Inferior parietal cortex (tissue), 1 donor: ENCODE measurements around the gene EPHA6.

ENCODE experiments used
- DNase-seq: peaks from one replicate; pipeline ENCODE4 v3.0.0-alpha.2; 2016; ENCODE audit errors: extremely low spot score

Gene EPHA6

DNA sequence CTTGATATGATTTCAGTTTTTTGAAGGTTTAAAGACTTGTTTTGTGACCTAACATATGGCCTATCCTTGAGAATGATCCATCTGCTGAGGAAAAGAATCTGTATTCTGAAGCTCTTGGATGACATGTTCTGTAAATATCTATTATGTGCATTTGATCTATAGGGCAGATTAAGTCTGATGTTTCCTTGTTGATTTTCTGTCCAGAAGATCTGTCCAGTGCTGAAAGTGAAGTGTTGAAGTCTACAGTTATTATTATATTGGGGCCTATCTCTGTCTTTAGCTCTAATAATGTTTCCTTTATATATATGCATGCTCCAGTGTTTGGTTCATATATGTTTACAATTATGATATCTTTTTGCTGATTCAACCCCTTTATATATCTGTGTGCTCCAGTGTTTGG lies 362.8 kb downstream of the EPHA6 start:
- DNase-seq: no peak

DNA sequence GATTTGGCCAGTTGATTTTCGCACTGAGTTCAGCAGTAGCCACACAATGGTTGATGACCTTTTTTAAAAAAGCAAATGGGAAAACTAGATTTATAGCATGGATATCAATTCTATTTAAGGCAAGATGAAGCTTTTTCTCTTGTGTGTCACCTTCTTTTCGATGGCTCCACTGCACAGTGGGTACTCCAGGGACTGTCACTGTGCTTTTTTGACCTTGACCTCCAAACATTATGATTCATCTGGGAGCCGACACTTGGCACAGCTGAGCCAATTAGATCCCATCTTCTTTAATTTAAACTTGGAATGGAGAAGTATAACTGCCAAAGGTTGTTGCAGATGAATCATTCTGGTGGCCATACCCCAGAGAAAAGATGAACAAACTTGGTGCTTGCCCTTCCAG lies 367.3 kb downstream of the EPHA6 start:
- DNase-seq: no peak

DNA sequence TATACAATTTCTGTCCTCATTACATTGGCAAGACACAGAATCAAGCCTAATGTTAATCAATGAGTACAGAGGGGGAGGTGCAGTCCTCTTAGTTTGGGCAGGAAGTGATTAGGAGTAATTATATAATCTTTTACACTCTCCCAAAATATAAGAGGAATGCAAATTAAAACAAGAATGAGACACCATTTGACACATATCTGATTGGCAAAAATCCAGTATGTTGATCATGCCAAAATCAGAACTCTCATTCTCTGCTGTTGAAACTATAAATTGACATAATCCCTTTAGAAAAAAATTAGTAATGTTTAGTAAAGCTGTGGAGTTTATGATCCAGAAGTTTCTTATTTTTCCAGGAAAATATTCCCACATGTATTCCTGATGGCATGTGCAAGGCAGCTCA lies 373.4 kb downstream of the EPHA6 start:
- no peak for DNase-seq

DNA sequence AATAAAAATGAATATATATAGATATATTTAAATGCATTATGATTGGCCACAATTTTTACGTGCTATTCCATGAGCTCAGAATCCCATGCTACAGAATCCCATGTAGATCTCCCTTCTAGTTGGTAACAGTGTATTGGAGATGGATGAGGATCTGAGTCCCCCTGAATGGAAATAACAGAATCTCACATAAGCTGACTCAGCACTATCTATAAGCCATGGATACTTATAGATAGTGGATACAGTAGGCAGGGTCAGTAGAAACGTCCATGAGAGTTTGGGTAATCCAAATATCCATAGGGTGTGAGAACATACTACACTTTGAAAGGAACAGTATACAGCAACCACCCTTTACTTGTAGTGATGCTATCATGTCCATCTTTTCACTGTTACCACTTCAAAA lies 375.4 kb downstream of the EPHA6 start:
- no peak for DNase-seq

DNA sequence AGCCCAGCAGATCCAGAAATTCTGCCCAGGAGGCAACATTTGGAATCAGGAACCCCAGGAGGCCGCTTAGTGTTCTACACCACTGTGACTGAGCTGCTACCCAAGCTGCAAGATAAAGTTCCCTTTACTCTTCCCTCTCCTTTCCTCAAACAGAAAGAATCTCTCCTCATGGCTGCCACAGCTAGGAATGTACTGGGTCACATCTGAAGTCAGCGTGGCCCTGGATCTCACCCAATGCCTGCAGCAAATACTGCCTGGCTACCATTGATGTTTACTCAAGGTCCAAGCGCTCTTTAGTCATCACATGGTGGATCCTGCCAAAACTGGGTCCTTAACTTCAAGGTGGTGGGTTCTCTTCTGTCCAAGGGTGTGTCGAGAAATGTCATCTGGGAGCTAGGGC lies 382.7 kb downstream of the EPHA6 start:
- no peak for DNase-seq

DNA sequence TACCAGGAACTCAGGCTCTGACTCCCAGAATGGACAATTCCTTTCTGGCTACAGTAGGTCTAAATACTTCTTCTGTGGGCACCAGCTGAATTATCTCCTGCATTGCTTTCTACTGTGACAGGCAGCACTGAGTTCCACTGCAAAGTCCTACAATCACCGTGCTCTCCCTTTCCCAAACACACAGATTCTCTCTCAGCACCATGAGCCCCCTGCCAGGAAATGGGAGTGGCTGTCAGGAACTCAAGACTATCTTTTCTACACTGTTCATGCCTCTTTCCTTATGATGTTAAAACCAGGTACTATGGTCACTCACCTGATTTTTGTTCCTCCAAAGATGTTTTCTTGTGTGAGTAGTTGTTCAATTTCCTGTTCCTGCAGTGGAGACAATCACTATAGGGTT lies 383.4 kb downstream of the EPHA6 start:
- no peak for DNase-seq

DNA sequence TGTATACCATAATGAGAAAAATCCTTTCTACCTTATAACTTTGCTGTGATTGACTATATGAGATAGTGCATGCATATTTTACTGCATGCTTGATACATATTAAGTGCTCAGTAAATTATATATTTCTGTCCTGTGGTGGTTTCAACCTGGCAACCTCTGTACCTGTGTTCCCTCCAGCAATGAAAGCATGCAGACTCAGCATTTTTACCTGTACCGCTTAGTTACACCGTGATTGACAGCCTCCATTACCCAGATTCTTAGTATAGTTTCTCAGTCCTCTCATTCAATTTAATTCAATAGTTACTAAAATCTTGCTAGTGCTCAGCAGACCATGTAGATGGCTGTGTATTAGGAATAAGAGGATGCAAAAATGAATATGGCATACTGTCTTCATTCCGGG lies 386.0 kb downstream of the EPHA6 start:
- DNase-seq: no peak

DNA sequence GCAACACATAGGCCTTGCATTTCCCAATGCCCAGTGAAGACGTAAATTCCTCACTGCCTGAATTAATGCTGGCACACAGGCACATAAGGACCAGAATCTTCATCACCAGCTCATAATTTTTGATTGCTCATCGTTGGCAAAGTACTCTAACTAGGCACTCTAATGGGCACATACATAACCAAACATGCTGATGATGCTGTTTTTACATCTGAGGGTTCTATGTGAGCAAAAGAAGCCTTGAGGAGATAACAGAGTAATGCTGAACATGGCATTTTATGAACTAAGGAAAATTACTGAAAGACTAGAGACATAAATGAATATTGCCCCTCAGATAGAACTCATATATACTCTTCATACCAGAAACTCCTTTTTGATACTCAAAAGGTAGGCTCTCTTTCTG lies 387.4 kb downstream of the EPHA6 start:
- no peak for DNase-seq

DNA sequence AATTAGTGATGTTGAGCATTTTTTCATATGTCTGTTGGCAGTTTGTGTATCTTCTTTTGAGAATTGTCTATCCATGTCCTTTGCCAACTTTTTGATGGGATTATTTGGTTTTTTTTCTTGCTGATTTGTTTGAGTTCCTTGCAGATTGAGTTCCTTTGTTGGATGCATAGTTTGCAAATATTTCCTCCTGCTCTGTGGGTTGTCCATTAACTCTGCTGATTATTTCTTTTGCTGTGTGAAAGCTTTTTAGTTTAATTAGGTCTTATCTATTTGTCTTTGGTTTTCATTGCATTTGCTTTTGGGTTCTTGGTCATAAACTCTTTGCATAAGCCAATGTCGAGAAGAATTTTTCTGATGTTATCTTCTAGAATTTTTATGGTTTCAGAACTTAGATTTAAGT lies 414.6 kb downstream of the EPHA6 start:
- DNase-seq: no peak

DNA sequence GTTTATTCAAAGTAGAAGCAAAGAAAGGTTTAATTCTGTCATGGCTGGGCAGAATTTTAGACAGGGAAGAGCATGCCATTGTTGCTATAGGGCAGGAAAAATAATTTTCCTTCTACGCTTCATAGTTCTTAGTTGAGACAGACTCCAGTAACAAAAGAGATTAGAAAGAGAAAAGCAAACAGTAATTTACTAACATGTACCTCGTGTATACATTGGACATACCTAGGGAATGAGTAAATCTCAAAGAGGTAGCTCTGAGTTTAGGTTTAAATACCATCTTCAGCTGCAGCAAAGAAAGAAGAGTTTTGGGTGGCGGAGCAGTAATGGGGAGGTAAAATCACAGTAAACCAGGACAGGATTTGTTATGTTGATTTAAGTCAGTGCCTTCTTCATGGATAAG lies 416.1 kb downstream of the EPHA6 start:
- DNase-seq: no peak

DNA sequence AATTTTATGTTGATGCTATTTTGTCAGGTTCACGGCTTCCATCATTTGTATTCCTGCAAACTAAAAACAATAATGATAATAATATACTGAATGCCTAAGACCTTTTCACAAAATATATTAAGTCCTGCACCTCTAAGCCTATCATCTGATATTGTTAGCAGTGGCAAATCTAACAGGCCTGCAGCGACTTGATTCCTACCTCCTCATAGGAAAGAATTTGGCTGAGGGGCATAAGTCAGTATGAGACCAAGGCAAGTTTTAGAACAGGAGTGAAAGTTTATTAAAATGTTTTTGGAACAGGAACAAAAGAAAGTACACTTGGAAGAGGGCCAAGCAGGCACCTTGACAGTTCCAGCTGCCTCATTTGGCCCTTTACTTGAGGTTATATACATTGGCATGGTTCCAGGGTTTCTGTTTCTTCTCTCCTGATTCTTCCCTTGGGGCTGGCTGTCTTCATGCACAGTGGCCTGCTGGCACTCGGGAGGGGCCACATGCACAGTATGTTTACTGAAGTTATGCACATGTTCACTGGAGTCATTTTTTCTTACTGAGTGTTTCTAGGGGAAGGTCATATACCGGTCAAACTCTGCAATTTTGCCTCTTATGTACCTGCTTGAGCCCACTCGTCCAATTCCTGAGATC lies 418.1 kb downstream of the EPHA6 start:
- no peak for DNase-seq

DNA sequence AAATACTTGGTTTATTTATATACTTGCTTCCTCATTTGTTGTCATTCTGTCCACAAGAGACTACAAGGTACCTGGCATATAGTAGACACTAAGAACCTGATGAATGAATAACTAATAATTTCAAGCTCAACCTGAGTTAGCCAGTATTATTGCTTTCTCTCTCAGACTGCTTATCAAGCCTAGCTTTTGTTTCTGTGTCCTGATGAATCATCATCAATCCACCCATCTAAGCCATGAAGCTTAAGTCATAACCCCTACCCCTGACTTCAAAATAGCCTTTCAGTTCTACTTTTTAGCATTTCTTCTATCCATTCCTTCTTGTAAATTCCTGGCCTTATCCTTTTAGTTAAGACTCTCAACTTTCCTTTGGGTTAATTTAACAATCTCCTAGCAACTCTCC lies 420.8 kb downstream of the EPHA6 start:
- DNase-seq: no peak

DNA sequence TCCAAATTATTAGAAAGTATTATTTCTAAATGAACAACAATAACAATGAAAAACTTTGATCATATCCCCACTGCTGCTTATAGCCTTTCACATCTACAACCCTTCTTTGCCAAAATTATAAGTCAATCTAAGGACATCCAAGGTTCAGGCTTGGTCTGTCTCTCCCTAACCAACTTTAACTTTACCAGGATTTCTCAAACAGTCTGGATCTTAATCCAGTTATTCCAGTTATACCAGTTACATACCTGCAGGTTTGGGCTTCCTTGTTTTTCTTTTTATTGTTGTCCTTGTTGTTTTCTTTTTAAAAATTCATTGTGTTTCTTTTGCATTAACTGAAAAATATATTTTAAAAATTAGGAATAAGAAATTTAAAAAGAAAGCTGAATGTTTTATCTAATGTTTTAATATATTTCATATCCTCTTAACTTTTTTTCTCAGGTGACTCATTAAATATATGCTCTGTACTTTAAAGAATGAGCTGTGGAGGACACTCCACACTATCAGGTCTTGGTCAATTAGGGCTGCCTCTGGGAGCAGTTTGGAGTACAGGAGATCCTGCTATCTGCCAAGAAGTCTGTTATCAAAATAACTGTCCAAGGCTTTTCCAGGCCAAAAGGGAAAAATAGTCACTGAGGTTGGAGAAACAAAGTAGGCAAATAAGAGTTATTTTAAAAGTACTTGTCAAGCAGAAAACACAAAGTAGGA lies 421.4 kb downstream of the EPHA6 start:
- no peak for DNase-seq

DNA sequence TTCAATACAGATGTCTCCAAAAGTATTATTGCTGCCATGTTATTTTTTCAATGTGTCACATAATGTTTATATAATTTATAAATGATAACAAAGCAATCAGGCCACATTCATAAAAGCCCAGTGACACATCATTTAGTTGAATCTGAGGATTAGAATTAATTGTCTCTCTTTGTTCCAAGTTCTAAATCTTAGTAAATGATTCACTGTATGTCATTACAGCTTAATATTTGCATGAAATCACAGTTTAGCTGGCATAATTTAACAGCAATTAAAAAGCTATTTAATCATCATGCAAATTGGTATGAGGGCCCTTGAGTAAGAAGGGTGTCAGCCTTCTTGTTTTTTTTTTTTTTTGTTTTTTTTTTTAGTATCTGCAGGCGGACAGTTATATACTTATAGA lies 427.0 kb downstream of the EPHA6 start:
- DNase-seq: no peak

DNA sequence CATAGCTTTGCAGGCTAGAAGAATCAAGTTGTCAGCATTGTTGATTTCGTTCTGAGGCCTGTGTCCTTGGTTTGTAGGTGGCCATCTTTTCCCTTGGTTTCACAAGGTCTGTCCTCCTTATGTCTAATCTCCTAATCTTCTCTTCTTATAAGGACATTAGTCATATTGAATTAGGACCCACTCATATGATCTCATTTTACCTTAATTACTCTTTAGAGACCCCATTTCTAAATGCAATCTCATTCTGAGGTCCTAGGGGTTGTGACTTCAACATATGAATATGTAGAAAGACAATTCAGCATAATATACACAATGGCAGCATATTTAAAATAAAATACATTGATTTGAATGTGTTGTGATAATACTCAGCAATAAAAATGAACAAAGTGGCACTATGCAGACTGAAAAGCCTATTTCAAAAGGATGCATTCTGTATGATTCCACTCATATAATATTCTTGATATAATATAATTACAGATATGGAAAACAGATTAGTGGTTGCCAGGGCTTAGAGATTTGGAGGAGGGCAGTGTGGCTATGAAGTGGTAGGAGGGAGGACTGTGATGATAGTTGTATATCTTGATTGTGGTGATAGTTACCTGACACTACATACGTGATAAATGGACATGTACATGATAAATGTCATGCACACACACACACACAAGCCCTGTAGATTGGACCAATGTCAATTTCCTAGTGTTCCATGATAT lies 431.0 kb downstream of the EPHA6 start:
- DNase-seq: no peak

DNA sequence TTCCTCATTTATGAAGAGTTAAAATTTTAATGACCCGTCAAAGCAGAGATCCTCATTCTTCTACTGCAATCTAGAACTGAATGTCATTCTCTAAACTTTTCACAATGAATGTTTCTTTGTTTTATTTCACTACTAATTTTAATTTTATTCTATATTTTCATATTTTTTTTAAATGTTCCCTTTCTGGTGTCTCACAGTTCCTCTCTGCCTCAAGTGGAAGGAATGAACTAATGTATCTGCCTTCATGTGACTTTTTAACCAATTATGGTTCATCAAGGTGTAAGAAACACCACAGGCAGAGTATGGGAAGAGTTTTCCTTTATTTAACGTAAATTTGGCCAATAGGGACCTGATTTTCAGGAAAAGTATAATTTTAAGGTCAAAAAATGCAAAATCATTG lies 441.7 kb downstream of the EPHA6 start:
- no peak for DNase-seq

DNA sequence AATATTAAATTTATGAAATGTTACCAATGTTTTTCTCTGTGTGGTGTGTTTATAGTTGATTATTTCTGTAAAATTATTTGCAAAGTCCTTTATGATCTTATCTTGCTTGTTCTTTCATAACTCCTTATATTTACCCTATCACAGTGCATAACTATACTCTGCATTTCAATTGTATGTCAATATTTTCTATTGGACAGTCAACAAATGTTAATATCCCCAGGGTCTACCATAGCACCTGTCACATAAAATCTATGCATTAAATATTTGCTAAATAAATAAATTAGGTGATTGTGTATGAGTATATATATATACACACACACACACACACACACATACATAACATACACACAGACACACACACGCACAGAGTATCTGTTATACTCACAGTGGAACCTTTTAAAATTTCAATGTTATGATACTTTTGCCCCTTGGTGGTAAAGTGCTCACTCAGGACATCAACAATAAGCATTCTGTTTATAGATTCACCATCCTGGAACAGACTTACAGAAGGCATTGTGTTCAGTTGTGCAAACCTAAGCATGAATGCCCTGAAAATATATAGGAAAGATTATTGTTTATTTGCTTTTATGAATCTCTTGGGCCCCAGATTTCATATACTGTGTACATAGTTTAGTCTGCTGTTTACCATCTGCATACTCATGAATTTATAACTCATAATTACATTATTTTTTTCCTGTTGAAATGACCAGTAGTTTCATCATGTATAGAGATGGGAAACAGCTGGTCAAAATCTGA lies 443.7 kb downstream of the EPHA6 start:
- no peak for DNase-seq

DNA sequence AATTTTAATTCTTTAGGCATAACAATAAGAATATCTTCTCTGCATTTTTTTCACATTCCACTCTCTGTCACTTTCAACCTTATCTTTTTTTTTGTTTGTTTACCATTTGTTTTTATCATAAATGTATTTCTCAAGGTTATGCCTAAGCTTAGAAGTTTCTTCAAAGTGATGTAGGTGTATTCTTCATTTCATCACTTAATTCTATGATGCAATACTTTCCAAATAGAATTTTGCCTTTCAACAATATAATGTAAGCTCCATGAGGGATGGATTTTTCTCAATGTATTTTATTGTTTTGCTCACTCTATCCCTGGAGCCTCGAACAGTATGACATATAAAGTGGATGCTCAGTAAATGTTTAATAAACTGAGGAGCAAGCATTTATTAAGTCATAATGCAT lies 444.9 kb downstream of the EPHA6 start:
- DNase-seq: no peak

DNA sequence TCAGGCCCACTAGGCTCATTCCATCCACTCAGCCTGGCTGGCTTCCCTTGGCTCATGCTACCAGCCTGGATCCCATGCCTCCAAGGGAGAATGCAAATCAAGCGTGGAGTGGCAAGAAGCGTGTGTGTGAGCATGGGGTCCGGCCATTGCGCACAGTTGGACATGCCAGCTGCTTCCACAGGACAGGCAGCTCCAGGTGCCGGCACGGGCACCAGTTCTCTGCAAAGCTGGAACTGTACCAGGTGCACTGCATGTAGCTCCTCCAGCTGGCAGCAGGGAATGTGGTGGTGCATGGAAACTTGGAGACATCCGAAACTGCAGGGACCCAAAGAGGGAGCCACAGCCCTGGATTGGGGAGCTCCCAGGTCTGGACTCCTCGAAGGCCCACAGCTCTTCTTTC lies 449.8 kb downstream of the EPHA6 start:
- no peak for DNase-seq

DNA sequence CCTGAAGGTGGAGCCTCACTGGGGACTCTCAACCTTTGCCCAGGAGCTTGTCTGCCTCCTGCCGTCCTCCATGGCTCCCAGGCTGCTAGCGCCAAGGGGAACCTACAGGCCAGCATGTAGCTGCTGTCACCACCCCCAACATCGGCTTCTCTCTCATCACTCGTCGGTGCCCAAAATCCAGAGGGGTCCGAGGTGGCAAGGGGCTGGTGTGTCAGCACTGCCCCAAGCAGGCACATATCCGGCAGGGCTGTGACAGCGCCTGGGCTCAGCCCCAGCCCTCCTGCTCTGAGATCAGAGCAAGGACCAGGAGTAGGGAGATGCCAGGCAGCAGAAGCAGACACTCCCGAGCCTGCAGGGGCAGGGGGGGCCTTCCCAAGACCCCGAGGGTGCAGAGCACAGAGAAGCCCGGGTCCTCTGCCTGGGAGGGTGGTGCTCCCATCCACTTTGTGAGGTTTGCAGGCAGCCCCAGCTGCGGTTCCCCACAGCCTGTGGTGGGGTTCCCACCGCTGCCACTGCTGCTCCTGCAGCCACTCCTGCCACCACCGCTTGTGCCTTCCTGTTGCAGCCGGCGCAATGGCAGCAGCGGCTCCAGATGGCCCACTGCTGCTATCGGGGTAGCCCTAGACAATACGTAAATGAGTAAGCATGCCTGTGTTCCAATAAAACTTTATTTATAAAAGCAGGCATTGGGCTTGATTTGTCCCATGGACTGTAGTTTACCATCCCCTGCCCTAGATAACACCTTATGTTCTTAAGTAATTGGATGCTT lies 451.0 kb downstream of the EPHA6 start:
- DNase-seq: no peak

DNA sequence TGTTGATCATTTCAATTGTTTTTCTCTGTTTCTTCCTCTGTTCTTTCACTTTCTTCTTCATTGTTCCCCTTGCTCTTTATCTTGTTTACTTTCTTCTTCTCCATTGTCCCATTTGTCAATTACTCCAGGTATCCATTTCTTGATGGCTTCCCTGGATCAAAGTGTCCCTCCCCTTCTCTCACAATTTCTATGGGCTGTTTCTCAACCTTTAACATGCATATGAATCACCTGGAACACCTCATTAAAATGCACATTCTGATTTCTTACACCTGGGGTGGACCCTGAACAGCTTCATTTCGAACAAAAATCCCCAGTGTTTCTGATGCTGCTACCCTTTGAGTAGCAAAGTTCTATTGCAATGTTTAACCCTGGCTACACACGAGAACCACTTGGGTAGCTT lies 454.8 kb downstream of the EPHA6 start:
- DNase-seq: no peak
